GM19395 (cell line): ENCODE measurements around the gene EFS.
"Not testable (repeated sequence)": the region's sequence is repeated elsewhere in the genome, so short reads cannot be mapped to it uniquely, and the experiment has no call there.

Experiments used
- ATAC-seq: cut with Tn5 transposase; IDR thresholded peaks from one replicate; pipeline ENCODE4 v1.9.1; 2021; ENCODE audit warnings: mild to moderate bottlenecking, moderate library complexity; ENCODE audit not compliant: unreplicated experiment

EFS gene

GRCh38 chr14:23339506-23340268, 25.3 kb downstream of the EFS start:
- no peak for ATAC-seq

- no peak for ATAC-seq
These were observed 29.3 kb downstream of the EFS start for GRCh38 chr14:23335623-23336022.

- ATAC-seq = no peak
These were observed 36.8 kb downstream of the EFS start for GRCh38 chr14:23327947-23328744.

- ATAC-seq = no peak
These were observed 38.3 kb downstream of the EFS start for GRCh38 chr14:23326491-23327332.

- ATAC-seq = not testable (repeated sequence)
These were observed 39.2 kb downstream of the EFS start for GRCh38 chr14:23325746-23326145.

GRCh38 chr14:23324993-23325392, 40.0 kb downstream of the EFS start:
- ATAC-seq = no peak

GRCh38 chr14:23324455-23324846, 40.5 kb downstream of the EFS start:
- ATAC-seq = no peak

- no peak for ATAC-seq
These were observed 41.0 kb downstream of the EFS start for GRCh38 chr14:23323838-23324454.

GRCh38 chr14:23322568-23323517, 42.1 kb downstream of the EFS start:
- ATAC-seq = no peak

- peak; percentile 9 for ATAC-seq
These were observed 43.1 kb downstream of the EFS start for GRCh38 chr14:23321572-23322547.

- ATAC-seq = peak; percentile 93
These were observed 44.1 kb downstream of the EFS start, which contains the start of gene PABPN1 for GRCh38 chr14:23320584-23321571. PABPN1 (plus strand) TSS chr14:23321457; CDS start chr14:23321470, 13 bp downstream.

GRCh38 chr14:23319746-23320583, 45.0 kb downstream of the EFS start:
- no peak for ATAC-seq

- ATAC-seq = no peak
These were observed 48.7 kb downstream of the EFS start for GRCh38 chr14:23316300-23316699.

GRCh38 chr14:23310546-23310945, 54.4 kb downstream of the EFS start:
- no peak for ATAC-seq

- no peak for ATAC-seq
These were observed 56.1 kb downstream of the EFS start for GRCh38 chr14:23308721-23309445.
